ENCODE results near the gene TGFBR3.

Gene TGFBR3

DNA sequence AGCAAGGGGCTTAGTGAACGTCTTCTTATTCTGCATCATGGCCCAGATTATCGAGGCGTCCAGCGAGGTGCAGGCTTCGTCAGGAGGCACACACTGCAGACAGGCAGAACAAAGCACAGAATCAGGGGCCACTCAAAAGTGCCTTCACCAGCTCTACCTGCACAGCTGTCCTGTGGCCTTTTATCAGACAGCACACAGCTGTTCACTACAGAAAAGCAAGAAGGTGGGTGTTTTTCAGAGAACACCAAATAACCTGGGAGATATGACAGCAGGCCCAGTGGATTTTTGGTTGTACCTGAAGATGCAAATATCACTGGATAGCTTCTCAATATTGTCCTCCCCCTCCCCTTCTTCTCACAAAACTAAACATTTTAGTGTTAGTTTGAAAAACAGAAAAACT lies 177.3 kb downstream of the TGFBR3 start:
- TF ChIP-seq, protein P1, sequence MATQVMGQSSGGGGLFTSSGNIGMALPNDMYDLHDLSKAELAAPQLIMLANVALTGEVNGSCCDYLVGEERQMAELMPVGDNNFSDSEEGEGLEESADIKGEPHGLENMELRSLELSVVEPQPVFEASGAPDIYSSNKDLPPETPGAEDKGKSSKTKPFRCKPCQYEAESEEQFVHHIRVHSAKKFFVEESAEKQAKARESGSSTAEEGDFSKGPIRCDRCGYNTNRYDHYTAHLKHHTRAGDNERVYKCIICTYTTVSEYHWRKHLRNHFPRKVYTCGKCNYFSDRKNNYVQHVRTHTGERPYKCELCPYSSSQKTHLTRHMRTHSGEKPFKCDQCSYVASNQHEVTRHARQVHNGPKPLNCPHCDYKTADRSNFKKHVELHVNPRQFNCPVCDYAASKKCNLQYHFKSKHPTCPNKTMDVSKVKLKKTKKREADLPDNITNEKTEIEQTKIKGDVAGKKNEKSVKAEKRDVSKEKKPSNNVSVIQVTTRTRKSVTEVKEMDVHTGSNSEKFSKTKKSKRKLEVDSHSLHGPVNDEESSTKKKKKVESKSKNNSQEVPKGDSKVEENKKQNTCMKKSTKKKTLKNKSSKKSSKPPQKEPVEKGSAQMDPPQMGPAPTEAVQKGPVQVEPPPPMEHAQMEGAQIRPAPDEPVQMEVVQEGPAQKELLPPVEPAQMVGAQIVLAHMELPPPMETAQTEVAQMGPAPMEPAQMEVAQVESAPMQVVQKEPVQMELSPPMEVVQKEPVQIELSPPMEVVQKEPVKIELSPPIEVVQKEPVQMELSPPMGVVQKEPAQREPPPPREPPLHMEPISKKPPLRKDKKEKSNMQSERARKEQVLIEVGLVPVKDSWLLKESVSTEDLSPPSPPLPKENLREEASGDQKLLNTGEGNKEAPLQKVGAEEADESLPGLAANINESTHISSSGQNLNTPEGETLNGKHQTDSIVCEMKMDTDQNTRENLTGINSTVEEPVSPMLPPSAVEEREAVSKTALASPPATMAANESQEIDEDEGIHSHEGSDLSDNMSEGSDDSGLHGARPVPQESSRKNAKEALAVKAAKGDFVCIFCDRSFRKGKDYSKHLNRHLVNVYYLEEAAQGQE (IDR thresholded peaks at IDR 0.05; ENCODE audit: insufficient read depth in 1 of 2, low read depth in 2 of 2, low read length in 2 of 2): no peak
- TF ChIP-seq SIN3A (IDR thresholded peaks at IDR 0.05; ENCODE audit: borderline replicate concordance, insufficient read depth, low read length) (no peak), FOXP2 (optimal IDR thresholded peaks at IDR 0.05; ENCODE audit: borderline replicate concordance, extremely low read depth, extremely low read length, insufficient read depth) (no peak), POLR2AphosphoS5 (IDR thresholded peaks at IDR 0.05; ENCODE audit: low read depth, low read length) (no peak)

DNA sequence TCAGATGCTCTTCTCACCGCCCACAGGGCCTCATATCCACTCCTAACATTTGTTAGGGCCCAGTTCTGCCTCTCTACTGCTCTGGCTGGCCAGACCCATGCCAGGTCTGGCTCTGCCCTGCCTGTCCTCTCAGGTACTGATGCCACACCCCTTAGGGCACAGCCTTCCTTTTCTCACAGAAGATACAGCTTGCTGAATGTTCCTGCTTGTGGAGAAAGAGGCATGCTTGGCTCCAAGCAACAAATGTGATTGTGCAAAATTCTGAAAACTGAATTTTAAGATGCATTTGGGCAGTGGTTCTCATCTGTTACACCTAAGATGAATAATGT lies 178.1 kb downstream of the TGFBR3 start:
- no peak for TF ChIP-seq TAF1 (IDR thresholded peaks at IDR 0.05; ENCODE audit: borderline replicate concordance, insufficient read depth, low read length)

DNA sequence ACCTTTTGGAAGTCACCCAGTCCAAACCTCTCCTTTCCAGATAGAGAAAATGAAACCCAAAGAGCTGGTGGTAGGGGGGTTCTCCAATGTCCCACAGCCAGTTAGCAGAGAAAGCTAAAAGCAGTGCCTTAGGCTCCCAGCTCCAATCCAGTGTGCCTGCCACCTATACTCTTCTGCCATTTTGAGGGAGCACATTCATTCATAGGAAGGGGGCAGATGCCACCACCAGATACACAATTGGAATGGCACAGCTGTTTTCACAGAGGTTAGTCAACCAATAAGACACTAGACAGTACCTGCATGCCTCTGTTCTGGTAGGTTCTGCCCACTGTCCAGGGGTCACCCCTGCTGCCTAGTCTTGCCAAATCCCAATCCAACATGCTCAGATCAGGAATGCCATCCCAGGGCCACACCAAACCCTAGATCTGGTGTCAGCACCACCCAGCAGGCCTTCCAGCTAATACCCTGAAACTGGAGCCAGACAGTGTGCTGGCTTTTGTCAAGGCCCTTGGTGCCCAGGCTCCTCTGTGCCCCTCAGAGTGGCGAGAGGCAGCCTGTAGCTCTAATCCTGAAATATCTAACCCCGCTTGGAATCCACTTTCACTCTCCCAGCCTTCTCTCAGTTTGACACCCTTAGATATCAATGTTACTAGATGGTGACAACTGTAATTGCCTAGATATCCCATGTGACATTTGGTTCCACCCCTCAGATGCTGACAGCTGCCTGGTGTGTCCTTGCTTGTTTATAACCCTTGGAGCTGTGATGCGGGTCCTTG lies 178.6 kb downstream of the TGFBR3 start:
- TF ChIP-seq SIN3A (IDR thresholded peaks at IDR 0.05; ENCODE audit: borderline replicate concordance, insufficient read depth, low read length): no peak
- TF ChIP-seq TAF1 (IDR thresholded peaks at IDR 0.05; ENCODE audit: borderline replicate concordance, insufficient read depth, low read length): no peak
- TF ChIP-seq FOXP2 (optimal IDR thresholded peaks at IDR 0.05; ENCODE audit: borderline replicate concordance, extremely low read depth, extremely low read length, insufficient read depth): no peak
- TF ChIP-seq, protein P1 (IDR thresholded peaks at IDR 0.05; ENCODE audit: insufficient read depth in 1 of 2, low read depth in 2 of 2, low read length in 2 of 2): no peak
- no peak for TF ChIP-seq POLR2AphosphoS5 (IDR thresholded peaks at IDR 0.05; ENCODE audit: low read depth, low read length)

DNA sequence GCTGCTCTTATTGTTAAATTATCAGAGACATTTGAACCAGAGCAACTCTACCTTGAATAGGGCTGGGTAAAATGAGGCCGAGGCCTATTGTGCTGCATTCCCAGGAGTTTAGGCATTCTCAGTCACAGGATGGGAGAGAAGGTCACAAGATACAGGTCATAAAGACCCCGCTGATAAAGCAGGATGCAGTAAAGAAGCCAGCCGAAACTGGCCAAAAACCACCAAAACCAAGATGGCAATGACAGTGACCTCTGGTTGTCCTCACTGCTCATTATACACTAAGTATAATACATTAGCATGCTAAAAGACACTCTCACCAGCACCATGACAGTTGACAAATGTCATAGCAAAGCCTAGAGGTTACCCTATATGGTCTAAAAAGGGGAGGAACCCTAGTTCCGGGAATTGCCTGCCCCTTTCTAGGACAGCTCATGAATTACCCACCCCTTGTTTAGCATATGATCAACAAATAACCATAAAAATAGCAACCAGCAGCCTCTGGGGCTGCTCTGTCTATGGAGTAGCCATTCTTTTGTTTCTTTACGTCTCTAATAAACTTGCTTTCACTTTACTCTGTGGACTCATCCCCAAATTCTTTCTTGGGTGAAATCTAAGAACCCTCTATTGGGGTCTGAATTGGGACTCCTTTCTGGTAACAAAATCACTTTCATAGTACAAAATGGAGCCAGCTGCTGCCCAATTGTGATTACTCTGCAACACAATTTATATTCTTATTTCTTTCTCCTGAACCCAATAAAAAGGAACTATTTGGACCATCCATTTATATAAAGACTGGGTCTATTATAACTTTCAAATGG lies 179.6 kb downstream of the TGFBR3 start:
- TF ChIP-seq, protein P1 (IDR thresholded peaks at IDR 0.05; ENCODE audit: insufficient read depth in 1 of 2, low read depth in 2 of 2, low read length in 2 of 2): no peak
- TF ChIP-seq FOXP2 (optimal IDR thresholded peaks at IDR 0.05; ENCODE audit: borderline replicate concordance, extremely low read depth, extremely low read length, insufficient read depth): no peak

DNA sequence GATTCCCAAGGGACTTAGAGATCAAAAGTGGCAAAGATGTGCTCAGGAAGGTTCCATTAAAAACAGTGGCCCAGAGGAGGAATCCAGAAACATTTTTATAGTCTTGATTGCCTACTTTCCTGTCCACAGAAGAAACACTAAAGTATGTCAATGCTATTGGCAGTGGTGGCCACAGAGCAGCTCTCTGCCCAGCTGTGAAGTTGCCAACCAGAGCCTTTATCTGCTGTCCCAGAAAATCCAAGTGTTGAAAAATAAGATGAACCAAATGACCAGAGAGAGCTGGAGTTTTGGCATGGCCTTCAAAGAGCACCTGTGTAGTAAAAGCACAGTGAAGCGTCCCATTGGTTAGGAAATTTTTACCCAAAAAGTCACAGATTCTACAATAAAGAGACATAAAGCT lies 181.2 kb downstream of the TGFBR3 start:
- TF ChIP-seq TAF1 (IDR thresholded peaks at IDR 0.05; ENCODE audit: borderline replicate concordance, insufficient read depth, low read length) (no peak), POLR2AphosphoS5 (IDR thresholded peaks at IDR 0.05; ENCODE audit: low read depth, low read length) (no peak), FOXP2 (optimal IDR thresholded peaks at IDR 0.05; ENCODE audit: borderline replicate concordance, extremely low read depth, extremely low read length, insufficient read depth) (no peak), SIN3A (IDR thresholded peaks at IDR 0.05; ENCODE audit: borderline replicate concordance, insufficient read depth, low read length) (no peak)
- TF ChIP-seq, protein P1 (IDR thresholded peaks at IDR 0.05; ENCODE audit: insufficient read depth in 1 of 2, low read depth in 2 of 2, low read length in 2 of 2): no peak
